Skeletal muscle satellite cell (primary cell): Measurements from ENCODE around the gene ANK3.

Experiments used
- H3K27me3 ChIP-seq: 2 replicates; pipeline ENCODE4 v1.7.0; 2013; ENCODE audit warnings: low read length; ENCODE audit not compliant: control insufficient read depth, insufficient read depth
- H3K36me3 ChIP-seq: 2 replicates; pipeline ENCODE4 v1.7.0; 2013; ENCODE audit warnings: mild to moderate bottlenecking, control low read depth, low read length; ENCODE audit not compliant: insufficient read depth
- H3K4me1 ChIP-seq: 2 replicates; pipeline ENCODE4 v1.7.0; 2013; ENCODE audit warnings: low read length; ENCODE audit not compliant: control insufficient read depth, insufficient read depth
- H3K4me2 ChIP-seq: 2 replicates; pipeline ENCODE4 v1.7.0; 2013; ENCODE audit warnings: mild to moderate bottlenecking, low read length
- H3K4me3 ChIP-seq: 2 replicates; pipeline ENCODE4 v1.7.0; 2013; ENCODE audit warnings: low read length
- H3K9ac ChIP-seq: 2 replicates; pipeline ENCODE4 v1.7.0; 2013; ENCODE audit warnings: mild to moderate bottlenecking, low read depth, low read length, moderate library complexity
- H3K9me3 ChIP-seq: replicated peaks from 2 replicates; pipeline ENCODE4 v1.7.0; 2013; ENCODE audit warnings: mild to moderate bottlenecking, control low read depth, low read length

ANK3 gene

GRCh38 chr10:60162631-60163030 lies 227.0 kb downstream of the ANK3 start:
- Histone ChIP-seq H3K4me2 (no peak overlapping the region), H3K9ac (no peak overlapping the region), H3K4me3 (no peak overlapping the region), H3K9me3 (no peaks in the 10 kb centered on the region), H3K36me3 (no peaks in the 10 kb centered on the region), H3K4me1 (peaks cover 6% of the 10 kb centered on the region), H3K27me3 (no peaks in the 10 kb centered on the region)

GRCh38 chr10:60155943-60156683 lies 233.6 kb downstream of the ANK3 start:
- no peaks in the 10 kb centered on the region for H3K4me1 ChIP-seq
- H3K36me3 ChIP-seq = no peaks in the 10 kb centered on the region
- no peaks in the 10 kb centered on the region for H3K27me3 ChIP-seq
- H3K4me3 ChIP-seq = no peak overlapping the region
- no peak overlapping the region for H3K4me2 ChIP-seq
- H3K9ac ChIP-seq = no peak overlapping the region
- no peaks in the 10 kb centered on the region for H3K9me3 ChIP-seq

- no peaks in the 10 kb centered on the region for H3K27me3 ChIP-seq
- H3K36me3 ChIP-seq = no peaks in the 10 kb centered on the region
- H3K4me2 ChIP-seq = no peak overlapping the region
- H3K9me3 ChIP-seq = no peaks in the 10 kb centered on the region
- no peaks in the 10 kb centered on the region for H3K4me1 ChIP-seq
- no peak overlapping the region for H3K9ac ChIP-seq
- no peak overlapping the region for H3K4me3 ChIP-seq
Observed at GRCh38 chr10:60155099-60155877, 234.4 kb downstream of the ANK3 start.

GRCh38 chr10:60149003-60149402 lies 240.7 kb downstream of the ANK3 start:
- H3K27me3 ChIP-seq = no peaks in the 10 kb centered on the region
- H3K9ac ChIP-seq = no peak overlapping the region
- peaks cover 16% of the 10 kb centered on the region for H3K4me1 ChIP-seq
- no peaks in the 10 kb centered on the region for H3K36me3 ChIP-seq
- H3K4me2 ChIP-seq = no peak overlapping the region
- no peaks in the 10 kb centered on the region for H3K9me3 ChIP-seq
- H3K4me3 ChIP-seq = no peak overlapping the region

- H3K36me3 ChIP-seq = no peaks in the 10 kb centered on the region
- no peak overlapping the region for H3K4me3 ChIP-seq
- no peaks in the 10 kb centered on the region for H3K9me3 ChIP-seq
- H3K27me3 ChIP-seq = no peaks in the 10 kb centered on the region
- H3K9ac ChIP-seq = no peak overlapping the region
- peaks cover 16% of the 10 kb centered on the region for H3K4me1 ChIP-seq
- peak overlapping the region; percentile 13 for H3K4me2 ChIP-seq
Observed at GRCh38 chr10:60148266-60148840, 241.3 kb downstream of the ANK3 start.

GRCh38 chr10:60147576-60148265 lies 242.0 kb downstream of the ANK3 start:
- no peaks in the 10 kb centered on the region for H3K36me3 ChIP-seq
- no peaks in the 10 kb centered on the region for H3K27me3 ChIP-seq
- H3K4me3 ChIP-seq = no peak overlapping the region
- peak overlapping the region; percentile 13 for H3K4me2 ChIP-seq
- no peak overlapping the region for H3K9ac ChIP-seq
- H3K9me3 ChIP-seq = no peaks in the 10 kb centered on the region
- H3K4me1 ChIP-seq = peaks cover 16% of the 10 kb centered on the region

- Histone ChIP-seq H3K27me3 (no peaks in the 10 kb centered on the region), H3K4me1 (peaks cover 16% of the 10 kb centered on the region), H3K9ac (no peak overlapping the region), H3K4me3 (no peak overlapping the region), H3K9me3 (no peaks in the 10 kb centered on the region), H3K4me2 (no peak overlapping the region), H3K36me3 (no peaks in the 10 kb centered on the region)
Observed at GRCh38 chr10:60147025-60147424, 242.7 kb downstream of the ANK3 start.

- Histone ChIP-seq H3K4me1 (peaks cover 40% of the 10 kb centered on the region), H3K9ac (no peak overlapping the region), H3K27me3 (no peaks in the 10 kb centered on the region), H3K36me3 (no peaks in the 10 kb centered on the region), H3K9me3 (no peaks in the 10 kb centered on the region), H3K4me2 (no peak overlapping the region), H3K4me3 (no peak overlapping the region)
Observed at GRCh38 chr10:60144099-60144498, 245.6 kb downstream of the ANK3 start.

- Histone ChIP-seq H3K36me3 (no peaks in the 10 kb centered on the region), H3K9me3 (no peaks in the 10 kb centered on the region), H3K9ac (no peak overlapping the region), H3K4me1 (peaks cover 29% of the 10 kb centered on the region), H3K4me2 (no peak overlapping the region), H3K4me3 (no peak overlapping the region), H3K27me3 (no peaks in the 10 kb centered on the region)
Observed at GRCh38 chr10:60142736-60143135, 246.9 kb downstream of the ANK3 start.

- Histone ChIP-seq H3K4me2 (no peak overlapping the region), H3K36me3 (no peaks in the 10 kb centered on the region), H3K4me1 (peaks cover 36% of the 10 kb centered on the region), H3K4me3 (no peak overlapping the region), H3K9ac (no peak overlapping the region), H3K27me3 (no peaks in the 10 kb centered on the region), H3K9me3 (no peaks in the 10 kb centered on the region)
Observed at GRCh38 chr10:60141896-60142559, 247.6 kb downstream of the ANK3 start.
